ENCODE results near the gene CPVL. TPM values are rescaled to one million over a fixed set of nuclear protein-coding genes. Genes with fewer than 3 reads are reported as not detected.

Gene CPVL
- total and polyA plus RNA-seq, 10 donors: 18.7 to 259 (median 130) TPM

DNA sequence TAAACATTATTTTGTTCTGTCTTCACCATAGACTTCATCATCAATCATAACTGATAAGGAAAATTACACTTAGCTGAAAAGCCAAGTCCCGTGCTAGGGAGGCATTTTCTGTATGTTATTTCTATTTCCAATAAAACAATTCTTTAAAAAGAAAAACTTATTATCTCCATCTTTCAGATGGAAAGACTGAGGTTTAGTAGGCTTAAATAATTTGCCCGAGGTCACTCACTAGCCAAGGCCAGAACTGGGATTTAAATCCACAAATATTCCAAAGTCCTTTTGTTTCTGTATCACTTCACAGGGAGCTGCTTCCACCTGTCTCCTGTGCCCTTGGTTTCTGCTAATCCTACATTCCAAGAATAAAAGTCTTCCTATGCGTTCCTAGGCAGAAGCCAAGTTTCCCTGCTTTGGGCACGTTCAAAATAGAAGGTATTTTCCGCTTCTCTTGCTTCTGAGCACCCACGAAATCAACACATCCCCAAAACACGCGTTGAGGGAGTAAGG is 732 bp downstream of the CPVL start:
- Histone ChIP-seq H3K36me3 (no peaks in the 10 kb centered on the region), H3K4me3 (peak overlapping the region; percentile 10 to 72 (median 44)), H3K27ac (peak overlapping the region in 7 of 8 donors; percentile 3 to 83 (median 74)), H3K9me3 (no peaks in the 10 kb centered on the region), H3K4me1 (peaks cover 0 to 57% (median 15%) of the 10 kb centered on the region in 6 donors), H3K27me3 (replicated peaks in 1 of 7) (peaks cover 0 to 36% (median 5%) of the 10 kb centered on the region in 7 donors)
- TF ChIP-seq POLR2AphosphoS5 (IDR thresholded peaks at IDR 0.05): no peak
- no peak for TF ChIP-seq POLR2A (IDR thresholded peaks at IDR 0.05)
- TF ChIP-seq, protein P1, sequence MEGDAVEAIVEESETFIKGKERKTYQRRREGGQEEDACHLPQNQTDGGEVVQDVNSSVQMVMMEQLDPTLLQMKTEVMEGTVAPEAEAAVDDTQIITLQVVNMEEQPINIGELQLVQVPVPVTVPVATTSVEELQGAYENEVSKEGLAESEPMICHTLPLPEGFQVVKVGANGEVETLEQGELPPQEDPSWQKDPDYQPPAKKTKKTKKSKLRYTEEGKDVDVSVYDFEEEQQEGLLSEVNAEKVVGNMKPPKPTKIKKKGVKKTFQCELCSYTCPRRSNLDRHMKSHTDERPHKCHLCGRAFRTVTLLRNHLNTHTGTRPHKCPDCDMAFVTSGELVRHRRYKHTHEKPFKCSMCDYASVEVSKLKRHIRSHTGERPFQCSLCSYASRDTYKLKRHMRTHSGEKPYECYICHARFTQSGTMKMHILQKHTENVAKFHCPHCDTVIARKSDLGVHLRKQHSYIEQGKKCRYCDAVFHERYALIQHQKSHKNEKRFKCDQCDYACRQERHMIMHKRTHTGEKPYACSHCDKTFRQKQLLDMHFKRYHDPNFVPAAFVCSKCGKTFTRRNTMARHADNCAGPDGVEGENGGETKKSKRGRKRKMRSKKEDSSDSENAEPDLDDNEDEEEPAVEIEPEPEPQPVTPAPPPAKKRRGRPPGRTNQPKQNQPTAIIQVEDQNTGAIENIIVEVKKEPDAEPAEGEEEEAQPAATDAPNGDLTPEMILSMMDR (IDR thresholded peaks at IDR 0.05 in 8 of 11, conservative IDR thresholded peaks at IDR 0.05 in 3 of 11): no peak
- DNase-seq: no peak
- intact Hi-C loops (cut with DNase I; ENCODE audit: low total_unique reads): no loop called here
- WGBS, 5 donors: 19 to 26% (median 24%) methylated on average over 8 of the region's 8 CpGs

DNA sequence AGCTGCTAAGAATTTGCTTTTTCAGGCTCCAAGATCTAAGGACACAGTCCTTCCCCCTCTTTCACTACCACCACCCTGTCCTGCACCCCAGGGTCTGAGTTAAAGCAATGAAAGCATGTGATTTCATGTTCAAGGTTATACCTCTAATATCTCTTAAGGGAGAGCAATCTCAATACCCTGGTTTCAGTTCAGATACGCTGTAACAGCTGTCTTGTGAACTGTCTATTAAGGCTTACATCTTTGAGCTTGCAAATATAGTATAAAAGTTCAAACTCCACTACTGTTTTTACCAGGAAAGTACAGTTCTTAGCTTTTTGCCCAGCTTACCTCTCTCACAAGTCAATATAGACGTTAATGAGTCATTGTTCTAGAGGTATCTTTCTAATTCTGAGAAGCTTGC is 2.6 kb downstream of the CPVL start:
- DNase-seq: no peak
- peaks cover 0 to 36% (median 5%) of the 10 kb centered on the region in 7 donors for H3K27me3 ChIP-seq (replicated peaks in 1 of 7)
- peaks cover 0 to 65% (median 15%) of the 10 kb centered on the region in 6 donors for H3K4me1 ChIP-seq
- H3K4me3 ChIP-seq: peak overlapping the region in 2 of 8 donors; percentile 56 to 72
- peak overlapping the region in 4 of 8 donors; percentile 31 to 83 (median 52) for H3K27ac ChIP-seq
- H3K36me3 ChIP-seq: no peaks in the 10 kb centered on the region
- TF ChIP-seq POLR2AphosphoS5 (IDR thresholded peaks at IDR 0.05) (no peak), POLR2A (IDR thresholded peaks at IDR 0.05) (no peak)
- TF ChIP-seq, protein P1 (IDR thresholded peaks at IDR 0.05 in 8 of 11, conservative IDR thresholded peaks at IDR 0.05 in 3 of 11): no peak
- WGBS, 5 donors: 66 to 82% (median 77%) methylated on average over 2 of the region's 2 CpGs
- H3K9me3 ChIP-seq: no peaks in the 10 kb centered on the region
- intact Hi-C loops (cut with DNase I; ENCODE audit: low total_unique reads): no loop called here

DNA sequence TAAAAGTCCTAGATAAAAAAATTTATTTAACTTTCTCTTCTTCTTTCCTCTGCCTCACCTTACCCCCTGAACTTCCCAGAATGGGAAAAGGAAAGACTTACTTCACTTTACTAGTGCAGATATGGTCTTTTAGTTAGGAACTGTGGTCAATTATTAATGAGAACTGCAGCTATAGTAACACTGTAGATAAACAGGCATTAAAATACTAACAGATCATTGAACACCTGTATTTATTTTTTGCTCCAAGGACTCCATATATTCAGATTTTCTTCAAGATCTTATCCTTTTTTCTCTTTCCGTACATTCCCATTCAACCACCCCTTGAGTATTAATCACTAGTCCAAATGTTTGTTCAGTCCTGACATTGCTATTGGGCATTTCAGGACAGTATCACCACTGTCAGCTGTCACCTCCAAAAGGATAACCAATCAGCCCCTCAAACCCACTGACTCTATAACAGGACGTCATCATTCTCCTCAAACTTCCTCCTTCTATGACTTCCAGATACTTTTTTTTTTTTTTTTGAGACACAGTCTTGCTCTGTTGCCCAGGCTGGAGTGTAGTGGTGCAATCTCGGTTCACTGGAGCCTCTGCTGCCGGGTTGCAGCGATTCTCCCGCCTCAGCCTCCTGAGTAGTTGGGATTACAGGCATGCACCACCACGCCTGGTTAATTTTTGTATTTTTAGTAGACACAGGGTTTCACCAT is 4.2 kb downstream of the CPVL start:
- TF ChIP-seq, protein P1 (IDR thresholded peaks at IDR 0.05 in 8 of 11, conservative IDR thresholded peaks at IDR 0.05 in 3 of 11): no peak
- no peak for TF ChIP-seq POLR2A (IDR thresholded peaks at IDR 0.05)
- Histone ChIP-seq H3K27ac (peak overlapping the region in 4 of 8 donors; percentile 12 to 83 (median 52)), H3K4me1 (peaks cover 0 to 67% (median 7%) of the 10 kb centered on the region in 6 donors), H3K4me3 (peak overlapping the region in 1 of 8 donors; percentile 6), H3K9me3 (no peaks in the 10 kb centered on the region), H3K36me3 (no peaks in the 10 kb centered on the region), H3K27me3 (replicated peaks in 1 of 7) (peaks cover 0 to 34% (median 5%) of the 10 kb centered on the region in 7 donors)
- intact Hi-C loops (cut with DNase I; ENCODE audit: low total_unique reads): no loop called here
- DNase-seq: no peak
- WGBS, 5 donors: 55 to 77% (median 65%) methylated on average over 7 of the region's 7 CpGs

DNA sequence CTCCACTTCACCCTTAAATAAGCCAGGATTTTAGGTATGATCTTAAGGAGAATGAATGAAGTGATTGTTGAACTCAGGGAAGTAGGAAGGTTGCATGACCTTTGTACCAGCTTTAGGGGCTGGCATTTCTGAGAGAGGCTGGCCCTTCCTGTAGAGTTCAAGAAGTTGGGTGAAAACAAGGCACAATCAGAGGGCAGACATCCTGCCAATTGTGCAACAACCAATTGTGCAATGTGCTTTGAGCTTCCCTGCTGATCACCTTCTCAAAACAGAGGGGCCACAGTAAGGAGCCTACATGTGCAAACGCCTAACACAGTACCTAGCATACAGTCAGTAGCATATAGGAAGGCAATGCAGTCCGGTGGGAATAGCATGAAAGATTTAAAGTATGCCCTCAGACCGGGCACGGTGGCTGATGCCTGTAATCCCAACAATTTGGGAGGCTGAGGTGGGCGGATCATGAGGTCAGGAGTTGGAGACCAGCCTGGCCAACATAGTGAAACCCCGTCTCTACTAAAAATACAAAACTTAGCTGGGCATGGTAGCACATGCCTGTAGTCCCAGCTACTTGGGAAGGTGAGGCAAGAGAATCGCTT is 5.4 kb downstream of the CPVL start:
- H3K27ac ChIP-seq: peak overlapping the region in 4 of 8 donors; percentile 25 to 60 (median 46)
- no peaks in the 10 kb centered on the region for H3K36me3 ChIP-seq
- 79 to 96% (median 83%) methylated on average over 7 of the region's 7 CpGs for WGBS, 5 donors
- H3K27me3 ChIP-seq (replicated peaks in 1 of 7): peaks cover 0 to 21% (median 2%) of the 10 kb centered on the region in 7 donors
- TF ChIP-seq POLR2A (IDR thresholded peaks at IDR 0.05) (no peak), POLR2AphosphoS5 (IDR thresholded peaks at IDR 0.05) (peak in 1 of 3 donors; percentile 20)
- TF ChIP-seq, protein P1 (IDR thresholded peaks at IDR 0.05 in 8 of 11, conservative IDR thresholded peaks at IDR 0.05 in 3 of 11): no peak
- intact Hi-C loops (cut with DNase I; ENCODE audit: low total_unique reads): no loop called here
- DNase-seq: no peak
- H3K4me1 ChIP-seq: peaks cover 0 to 61% (median 3%) of the 10 kb centered on the region in 6 donors
- peaks cover 0 to 4% (median 1%) of the 10 kb centered on the region in 8 donors for H3K9me3 ChIP-seq
- no peak overlapping the region for H3K4me3 ChIP-seq
